Right lobe of liver (tissue), 6 donors: Measurements from ENCODE around the gene TTF1. TPM values are rescaled to one million over a fixed set of nuclear protein-coding genes. Genes with fewer than 3 reads are reported as not detected.
"Not testable (repeated sequence)": the region's sequence is repeated elsewhere in the genome, so short reads cannot be mapped to it uniquely, and the experiment has no call there.

Source experiments
- ATAC-seq, 4 donors: fragments of 200-7000 bp; cut with Tn5 transposase; one replicate each; pipeline ENCODE4 v1.9.1; 2020; ENCODE audit warnings: mild to moderate bottlenecking in 4 of 4, moderate library complexity in 4 of 4
- DNase-seq, 3 donors: peaks; one replicate each; pipeline ENCODE4 v3.0.0-alpha.2; 2020
- H3K27ac ChIP-seq, 3 donors: fragments of 200-600 bp; one replicate each; pipeline ENCODE4 v1.8.0; 2022
- H3K27me3 ChIP-seq, 2 donors: fragments of 200-600 bp; one replicate each; pipeline ENCODE4 v1.8.0; 2022
- H3K36me3 ChIP-seq, 4 donors: fragments of 200-600 bp; sonication (generic) in 1 of 4; one replicate each; pipeline versions ENCODE4 v1.5.1 to v1.8.0; 2017 to 2022; ENCODE audit warnings: control low read depth in 1 of 4
- H3K4me1 ChIP-seq, 4 donors: fragments of 200-600 bp; sonication (generic) in 1 of 4; one replicate each; pipeline versions ENCODE4 v1.5.1 to v1.8.0; 2017 to 2022; ENCODE audit warnings: control low read depth in 1 of 4
- H3K4me3 ChIP-seq, 3 donors: fragments of 200-600 bp; one replicate each; pipeline ENCODE4 v1.8.0; 2022
- H3K9me3 ChIP-seq, 4 donors: fragments of 200-600 bp; sonication (generic) in 1 of 4; one replicate each; pipeline versions ENCODE4 v1.5.1 to v1.8.0; 2017 to 2022; ENCODE audit warnings: control low read depth in 1 of 4
- CTCF ChIP-seq, 4 donors: fragments of 200-600 bp in 3 of 4; fragments of 450-650 bp in 1 of 4; IDR thresholded peaks; one replicate each; pipeline versions ENCODE4 v1.5.1 to v1.8.0; 2016 to 2022; ENCODE audit warnings: antibody characterized with exemption in 4 of 4, mild to moderate bottlenecking in 2 of 4
- POLR2A ChIP-seq: fragments of 450-650 bp; IDR thresholded peaks from one replicate; pipeline ENCODE4 v1.6.1; 2017; ENCODE audit warnings: antibody characterized with exemption, mild to moderate bottlenecking
- WGBS: methylation state at CpG from one replicate; pipeline ENCODE4 v1.1.6; 2018; ENCODE audit warnings: low coverage, low lambda C conversion rate; ENCODE audit not compliant: insufficient coverage; ENCODE audit errors: missing lambda C conversion rate; 5-methylcytosine and 5-hydroxymethylcytosine counted together
- intact Hi-C, 2 donors: fragments of 100-400 bp; cut with DNase I; formaldehyde crosslinking; loops; one replicate each; pipeline versions ENCODE4 v1.11.2 to v1.14.1; 2022
- total RNA-seq, 6 experiments: library from RNA; depleted of rRNA in 2 of 6; stranded (reverse); fragments of >200 nt in 2 of 6; fragmentation: NEBNext Ultra II Directional in 3 of 6; extraction: Animal tissue kit (Norgen Biotek cat#: 25700) in 3 of 6; gene quantifications; one replicate each; pipeline versions ENCODE4 v1.1.0 to v1.2.4, GENCODE V29; 2016 to 2023
- donor health status: DM: no; HTN: yes; CAD: no.
- donor health status: DM: no; HTN: no; CAD: no.
- donor health status: DM: no; HTN: no; CAD: no.
- donor health status: DM: no; HTN: yes; CAD: no.
- donor health status: DM: no; HTN: yes; CAD: no.

Gene TTF1
- total RNA-seq, 6 experiments from 2014 or later = 2.2 to 6.0 (median 3.4) TPM

GRCh38 chr9:132384376-132384775, 22.3 kb downstream of the TTF1 start:
- H3K4me3 ChIP-seq = no peak overlapping the region
- TF ChIP-seq CTCF (IDR thresholded peaks at IDR 0.05) (no peak), POLR2A (no peak)
- ATAC-seq = no peak
- no peaks in the 10 kb centered on the region for H3K9me3 ChIP-seq
- no peak overlapping the region for H3K27ac ChIP-seq
- intact Hi-C loops = no loop called here
- no peak for DNase-seq
- no peaks in the 10 kb centered on the region for H3K4me1 ChIP-seq
- 76% methylated on average over 5 of the region's 8 CpGs for WGBS
- peaks cover 0 to 46% (median 17%) of the 10 kb centered on the region in 4 donors for H3K36me3 ChIP-seq
- no peaks in the 10 kb centered on the region for H3K27me3 ChIP-seq

GRCh38 chr9:132383462-132383883, 23.2 kb downstream of the TTF1 start:
- intact Hi-C loops = no loop called here
- Histone ChIP-seq H3K27ac (no peak overlapping the region), H3K4me1 (no peaks in the 10 kb centered on the region), H3K9me3 (no peaks in the 10 kb centered on the region), H3K27me3 (no peaks in the 10 kb centered on the region), H3K36me3 (peaks cover 0 to 37% (median 15%) of the 10 kb centered on the region in 4 donors), H3K4me3 (no peak overlapping the region)
- no peak for ATAC-seq
- WGBS = 81% methylated on average over 10 of the region's 10 CpGs
- TF ChIP-seq POLR2A (no peak), CTCF (IDR thresholded peaks at IDR 0.05) (no peak)
- DNase-seq = peak in 1 of 3 donors; percentile 11

GRCh38 chr9:132381966-132382541, 24.6 kb downstream of the TTF1 start:
- Histone ChIP-seq H3K27me3 (no peaks in the 10 kb centered on the region), H3K9me3 (no peaks in the 10 kb centered on the region), H3K36me3 (peaks cover 0 to 25% (median 8%) of the 10 kb centered on the region in 4 donors), H3K4me3 (no peak overlapping the region), H3K27ac (no peak overlapping the region), H3K4me1 (no peaks in the 10 kb centered on the region)
- 65% methylated on average over 7 of the region's 9 CpGs for WGBS
- no peak for TF ChIP-seq CTCF (IDR thresholded peaks at IDR 0.05)
- DNase-seq (peak in 1 of 3 donors; percentile 29), ATAC-seq (peak in 1 of 4 donors; percentile 29)
- intact Hi-C loops = no loop called here

GRCh38 chr9:132378416-132378815, 28.2 kb downstream of the TTF1 start:
- DNase-seq = peak in 1 of 3 donors; percentile 27
- H3K27ac ChIP-seq, H3K9me3 ChIP-seq, intact Hi-C loops, H3K27me3 ChIP-seq, H3K4me1 ChIP-seq, H3K36me3 ChIP-seq, ATAC-seq, H3K4me3 ChIP-seq: not testable (repeated sequence)
- 94% methylated on average over 2 of the region's 3 CpGs for WGBS

GRCh38 chr9:132377769-132378168, 28.9 kb downstream of the TTF1 start:
- DNase-seq, H3K4me3 ChIP-seq, H3K27me3 ChIP-seq, ATAC-seq, H3K4me1 ChIP-seq, H3K27ac ChIP-seq, H3K9me3 ChIP-seq, intact Hi-C loops, H3K36me3 ChIP-seq: not testable (repeated sequence)
- 83% methylated on average over 2 of the region's 2 CpGs for WGBS
